ENCODE measurements around the gene PCDHB1.
"Not testable (repeated sequence)": the region's sequence is repeated elsewhere in the genome, so short reads cannot be mapped to it uniquely, and the experiment has no call there.

PCDHB1 gene

DNA sequence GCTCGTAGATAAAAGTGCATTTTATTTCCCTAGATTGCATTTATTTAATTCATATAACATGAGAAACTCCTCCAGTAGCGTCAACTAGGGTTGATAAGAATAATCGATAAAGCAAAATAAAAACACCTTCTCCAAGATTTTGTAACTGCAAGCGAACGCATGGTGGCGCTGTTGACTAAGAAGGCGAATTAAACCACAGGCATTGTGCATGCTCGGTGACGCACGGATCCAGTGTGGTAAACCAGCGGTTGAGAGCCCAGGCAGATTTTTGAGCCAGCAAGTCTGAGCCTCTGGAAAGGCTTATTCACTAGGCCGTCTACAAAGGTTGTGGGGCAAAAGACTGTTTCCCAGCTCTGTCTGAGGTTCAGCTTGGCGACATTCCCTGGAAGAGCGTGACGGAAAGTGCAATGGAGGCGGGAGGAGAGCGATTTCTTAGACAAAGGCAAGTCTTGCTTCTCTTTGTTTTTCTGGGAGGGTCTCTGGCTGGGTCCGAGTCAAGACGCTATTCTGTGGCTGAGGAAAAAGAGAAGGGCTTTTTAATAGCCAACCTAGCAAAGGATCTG is 49.1 kb downstream of the PCDHB1 start, which contains the start of gene PCDHB3:
Gene PCDHB3, plus strand, starts transcription at position 231 of the 563 bp plus-strand sequence. Its CDS starts 177 bp downstream, at position 408.
- no peaks in the 10 kb centered on the region for H3K27me3 ChIP-seq (ENCODE audit: insufficient read depth, low read length, poor library complexity, severe bottlenecking)
- no peaks in the 10 kb centered on the region for H3K36me3 ChIP-seq (ENCODE audit: insufficient read depth, low read length)
- no peaks in the 10 kb centered on the region; the same call in 1 of the 2 replicates for H3K9me3 ChIP-seq (ENCODE audit: insufficient read depth, low read depth, low read length)
- no peak within 1 kb of the TSS for H3K4me3 ChIP-seq (ENCODE audit: low read length, poor library complexity, severe bottlenecking)
- no peak within 1 kb of the TSS for H3K9ac ChIP-seq (ENCODE audit: low read depth, low read length, poor library complexity, severe bottlenecking)
- no peaks in the 10 kb centered on the region for H4K20me1 ChIP-seq (ENCODE audit: insufficient read depth, low read length, poor library complexity, severe bottlenecking)
- H3K4me1 ChIP-seq (ENCODE audit: insufficient read depth, low read length, poor library complexity, severe bottlenecking), result no peaks in the 10 kb centered on the region
- H2AFZ ChIP-seq (ENCODE audit: low read length), result no peak within 1 kb of the TSS
- TF ChIP-seq, protein P1, sequence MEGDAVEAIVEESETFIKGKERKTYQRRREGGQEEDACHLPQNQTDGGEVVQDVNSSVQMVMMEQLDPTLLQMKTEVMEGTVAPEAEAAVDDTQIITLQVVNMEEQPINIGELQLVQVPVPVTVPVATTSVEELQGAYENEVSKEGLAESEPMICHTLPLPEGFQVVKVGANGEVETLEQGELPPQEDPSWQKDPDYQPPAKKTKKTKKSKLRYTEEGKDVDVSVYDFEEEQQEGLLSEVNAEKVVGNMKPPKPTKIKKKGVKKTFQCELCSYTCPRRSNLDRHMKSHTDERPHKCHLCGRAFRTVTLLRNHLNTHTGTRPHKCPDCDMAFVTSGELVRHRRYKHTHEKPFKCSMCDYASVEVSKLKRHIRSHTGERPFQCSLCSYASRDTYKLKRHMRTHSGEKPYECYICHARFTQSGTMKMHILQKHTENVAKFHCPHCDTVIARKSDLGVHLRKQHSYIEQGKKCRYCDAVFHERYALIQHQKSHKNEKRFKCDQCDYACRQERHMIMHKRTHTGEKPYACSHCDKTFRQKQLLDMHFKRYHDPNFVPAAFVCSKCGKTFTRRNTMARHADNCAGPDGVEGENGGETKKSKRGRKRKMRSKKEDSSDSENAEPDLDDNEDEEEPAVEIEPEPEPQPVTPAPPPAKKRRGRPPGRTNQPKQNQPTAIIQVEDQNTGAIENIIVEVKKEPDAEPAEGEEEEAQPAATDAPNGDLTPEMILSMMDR (conservative IDR thresholded peaks at IDR 0.05; ENCODE audit: low read length), result peak; percentile 27; the same call in 1 of the 2 replicates
- TF ChIP-seq EZH2phosphoT487 (IDR thresholded peaks at IDR 0.05; ENCODE audit: borderline replicate concordance), result no peak
- H3K79me2 ChIP-seq (ENCODE audit: insufficient read depth, low read length), result no peaks in the 10 kb centered on the region
- no peaks in the 10 kb centered on the region for H3F3A ChIP-seq (ENCODE audit: low read depth)
- H3K9me2 ChIP-seq (replicated peaks; ENCODE audit: low read depth, low read length), result no peaks in the 10 kb centered on the region
- no peak within 1 kb of the TSS for H3K4me2 ChIP-seq (ENCODE audit: low read depth, low read length, poor library complexity, severe bottlenecking)

- TF ChIP-seq, protein P1 (conservative IDR thresholded peaks at IDR 0.05; ENCODE audit: low read length), result no peak
- TF ChIP-seq EZH2phosphoT487 (IDR thresholded peaks at IDR 0.05; ENCODE audit: borderline replicate concordance), result no peak
- no peak overlapping the region for H3K4me2 ChIP-seq (ENCODE audit: low read depth, low read length, poor library complexity, severe bottlenecking)
- no peaks in the 10 kb centered on the region for H3K36me3 ChIP-seq (ENCODE audit: insufficient read depth, low read length)
- H3K9me3 ChIP-seq (ENCODE audit: insufficient read depth, low read depth, low read length), result no peaks in the 10 kb centered on the region; the same call in 1 of the 2 replicates
- no peaks in the 10 kb centered on the region for H3K9me2 ChIP-seq (replicated peaks; ENCODE audit: low read depth, low read length)
- no peaks in the 10 kb centered on the region for H3K27me3 ChIP-seq (ENCODE audit: insufficient read depth, low read length, poor library complexity, severe bottlenecking)
- H3F3A ChIP-seq (ENCODE audit: low read depth), result no peaks in the 10 kb centered on the region
- H4K20me1 ChIP-seq (ENCODE audit: insufficient read depth, low read length, poor library complexity, severe bottlenecking), result no peaks in the 10 kb centered on the region
- H2AFZ ChIP-seq (ENCODE audit: low read length), result no peak overlapping the region
- no peak overlapping the region for H3K9ac ChIP-seq (ENCODE audit: low read depth, low read length, poor library complexity, severe bottlenecking)
- no peak overlapping the region for H3K4me3 ChIP-seq (ENCODE audit: low read length, poor library complexity, severe bottlenecking)
- H3K4me1 ChIP-seq (ENCODE audit: insufficient read depth, low read length, poor library complexity, severe bottlenecking), result no peaks in the 10 kb centered on the region
- no peaks in the 10 kb centered on the region for H3K79me2 ChIP-seq (ENCODE audit: insufficient read depth, low read length)
These were observed 49.9 kb downstream of the PCDHB1 start for GRCh38 chr5:141101059-141101458.

DNA sequence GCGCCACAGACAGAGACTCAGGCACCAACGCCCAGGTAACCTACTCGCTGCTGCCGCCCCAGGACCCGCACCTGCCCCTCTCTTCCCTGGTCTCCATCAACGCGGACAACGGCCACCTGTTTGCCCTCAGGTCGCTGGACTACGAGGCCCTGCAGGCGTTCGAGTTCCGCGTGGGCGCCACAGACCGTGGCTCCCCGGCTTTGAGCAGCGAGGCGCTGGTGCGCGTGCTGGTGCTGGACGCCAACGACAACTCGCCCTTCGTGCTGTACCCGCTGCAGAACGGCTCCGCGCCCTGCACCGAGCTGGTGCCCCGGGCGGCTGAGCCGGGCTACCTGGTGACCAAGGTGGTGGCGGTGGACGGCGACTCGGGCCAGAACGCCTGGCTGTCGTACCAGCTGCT is 50.9 kb downstream of the PCDHB1 start:
- not testable (repeated sequence) for H3K79me2 ChIP-seq (ENCODE audit: insufficient read depth, low read length); H3K36me3 ChIP-seq (ENCODE audit: insufficient read depth, low read length); H3K4me2 ChIP-seq (ENCODE audit: low read depth, low read length, poor library complexity, severe bottlenecking); H3K4me1 ChIP-seq (ENCODE audit: insufficient read depth, low read length, poor library complexity, severe bottlenecking); H3K27me3 ChIP-seq (ENCODE audit: insufficient read depth, low read length, poor library complexity, severe bottlenecking); H3K9me3 ChIP-seq (ENCODE audit: insufficient read depth, low read depth, low read length); H3K4me3 ChIP-seq (ENCODE audit: low read length, poor library complexity, severe bottlenecking); H2AFZ ChIP-seq (ENCODE audit: low read length); H3K9ac ChIP-seq (ENCODE audit: low read depth, low read length, poor library complexity, severe bottlenecking); H3K9me2 ChIP-seq (replicated peaks; ENCODE audit: low read depth, low read length); H4K20me1 ChIP-seq (ENCODE audit: insufficient read depth, low read length, poor library complexity, severe bottlenecking); H3F3A ChIP-seq (ENCODE audit: low read depth)

DNA sequence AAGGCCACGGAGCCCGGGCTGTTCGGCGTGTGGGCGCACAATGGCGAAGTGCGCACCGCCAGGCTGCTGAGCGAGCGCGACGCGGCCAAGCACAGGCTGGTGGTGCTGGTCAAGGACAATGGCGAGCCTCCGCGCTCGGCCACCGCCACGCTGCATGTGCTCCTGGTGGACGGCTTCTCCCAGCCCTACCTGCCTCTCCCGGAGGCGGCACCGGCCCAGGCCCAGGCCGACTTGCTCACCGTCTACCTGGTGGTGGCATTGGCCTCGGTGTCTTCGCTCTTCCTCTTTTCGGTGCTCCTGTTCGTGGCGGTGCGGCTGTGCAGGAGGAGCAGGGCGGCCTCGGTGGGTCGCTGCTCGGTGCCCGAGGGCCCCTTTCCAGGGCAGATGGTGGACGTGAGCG is 51.3 kb downstream of the PCDHB1 start:
- H3K9ac ChIP-seq (ENCODE audit: low read depth, low read length, poor library complexity, severe bottlenecking); H3K27me3 ChIP-seq (ENCODE audit: insufficient read depth, low read length, poor library complexity, severe bottlenecking); H3K4me3 ChIP-seq (ENCODE audit: low read length, poor library complexity, severe bottlenecking); H4K20me1 ChIP-seq (ENCODE audit: insufficient read depth, low read length, poor library complexity, severe bottlenecking); H2AFZ ChIP-seq (ENCODE audit: low read length); H3K9me3 ChIP-seq (ENCODE audit: insufficient read depth, low read depth, low read length); H3K9me2 ChIP-seq (replicated peaks; ENCODE audit: low read depth, low read length); H3F3A ChIP-seq (ENCODE audit: low read depth); H3K36me3 ChIP-seq (ENCODE audit: insufficient read depth, low read length); H3K4me2 ChIP-seq (ENCODE audit: low read depth, low read length, poor library complexity, severe bottlenecking); H3K79me2 ChIP-seq (ENCODE audit: insufficient read depth, low read length); H3K4me1 ChIP-seq (ENCODE audit: insufficient read depth, low read length, poor library complexity, severe bottlenecking): not testable (repeated sequence)

All from Loucy (cell line).